ENCODE results near the gene CACNA1C.

GRCh38 chr12:2290516-2291065 is 237.8 kb downstream of the CACNA1C start:
- TF ChIP-seq CTCF (IDR thresholded peaks at IDR 0.05), result no peak
- no peak for TF ChIP-seq POLR2AphosphoS5 (IDR thresholded peaks at IDR 0.05)
- no peak for TF ChIP-seq POLR2A (IDR thresholded peaks at IDR 0.05)
- no peak for TF ChIP-seq EP300 (IDR thresholded peaks at IDR 0.05)

All from suprapubic skin (tissue), 4 donors.